Midbrain (tissue), 1 donor: ENCODE results near the gene FLT4.
A peak's percentile ranks its signal among the peaks of the same experiment; 100 is the strongest.
"Not testable (repeated sequence)": the region's sequence is repeated elsewhere in the genome, so short reads cannot be mapped to it uniquely, and the experiment has no call there.

Experiments
- DNase-seq: peaks from one replicate; lab custom pipeline; 2025; lab: John Stamatoyannopoulos, UW

The FLT4 gene

GRCh38 chr5:180649297-180650039, at the start of gene FLT4:
Gene FLT4, minus strand, starts transcription at chr5:180649600. Its CDS starts 55 bp downstream, at chr5:180649545.
- no peak for DNase-seq

- no peak for DNase-seq
Measured at GRCh38 chr5:180699042-180699441, 49.6 kb upstream of the FLT4 start.

- DNase-seq = no peak
Measured at GRCh38 chr5:180696116-180696515, 46.7 kb upstream of the FLT4 start.

- no peak for DNase-seq
Measured at GRCh38 chr5:180692429-180692828, 43.0 kb upstream of the FLT4 start.

GRCh38 chr5:180691046-180691445, 41.6 kb upstream of the FLT4 start:
- no peak for DNase-seq

- no peak for DNase-seq
Measured at GRCh38 chr5:180690562-180690961, 41.2 kb upstream of the FLT4 start.

- no peak for DNase-seq
Measured at GRCh38 chr5:180689775-180690174, 40.4 kb upstream of the FLT4 start.

GRCh38 chr5:180689071-180689694, 39.8 kb upstream of the FLT4 start:
- no peak for DNase-seq

GRCh38 chr5:180688330-180689070, 39.1 kb upstream of the FLT4 start:
- DNase-seq = no peak

GRCh38 chr5:180686799-180687198, 37.4 kb upstream of the FLT4 start:
- DNase-seq = not testable (repeated sequence)

- DNase-seq = no peak
Measured at GRCh38 chr5:180684623-180685161, 35.3 kb upstream of the FLT4 start.

GRCh38 chr5:180683220-180683922, 34.0 kb upstream of the FLT4 start:
- no peak for DNase-seq

- no peak for DNase-seq
Measured at GRCh38 chr5:180682560-180682959, 33.2 kb upstream of the FLT4 start.

GRCh38 chr5:180682008-180682407, 32.6 kb upstream of the FLT4 start:
- not testable (repeated sequence) for DNase-seq

GRCh38 chr5:180678319-180678718, 28.9 kb upstream of the FLT4 start:
- not testable (repeated sequence) for DNase-seq

- no peak for DNase-seq
Measured at GRCh38 chr5:180675036-180675635, 25.7 kb upstream of the FLT4 start.

- DNase-seq = not testable (repeated sequence)
Measured at GRCh38 chr5:180674090-180674475, 24.7 kb upstream of the FLT4 start.

- no peak for DNase-seq
Measured at GRCh38 chr5:180673371-180674089, 24.1 kb upstream of the FLT4 start.

- DNase-seq = not testable (repeated sequence)
Measured at GRCh38 chr5:180671958-180672524, 22.6 kb upstream of the FLT4 start.

- peak; percentile 57 for DNase-seq
Measured at GRCh38 chr5:180670586-180671359, 21.4 kb upstream of the FLT4 start.
